Immature natural killer cell (primary cell): ENCODE data around the gene YIF1A. TPM values are rescaled to one million over a fixed set of nuclear protein-coding genes. Genes with fewer than 3 reads are reported as not detected.
"Not testable (repeated sequence)": the region's sequence is repeated elsewhere in the genome, so short reads cannot be mapped to it uniquely, and the experiment has no call there.

Source experiments
- DNase-seq, 3 donors: peaks; one replicate each; pipeline ENCODE4 v3.0.0; 2022; ENCODE audit warnings: mixed read lengths in 1 of 3
- H3K27ac Mint-ChIP-seq, 6 donors: one replicate each; pipeline ENCODE4 v1.8.0; 2020; ENCODE audit warnings: mixed read lengths in 6 of 6, mild to moderate bottlenecking in 5 of 6, inconsistent platforms in 4 of 6, moderate library complexity in 3 of 6
- H3K27me3 Mint-ChIP-seq, 3 donors: one replicate each; pipeline ENCODE4 v1.8.0; 2020 to 2021; ENCODE audit warnings: low read depth in 3 of 3, mild to moderate bottlenecking in 3 of 3, mixed read lengths in 3 of 3, moderate library complexity in 3 of 3, inconsistent platforms in 1 of 3
- H3K36me3 Mint-ChIP-seq, 3 donors: one replicate each; pipeline ENCODE4 v1.8.0; 2020; ENCODE audit warnings: mixed read lengths in 3 of 3, inconsistent platforms in 2 of 3, mild to moderate bottlenecking in 2 of 3
- H3K4me1 Mint-ChIP-seq, 2 donors: one replicate each; pipeline ENCODE4 v1.8.0; 2020; ENCODE audit warnings: inconsistent platforms in 2 of 2, mild to moderate bottlenecking in 2 of 2, mixed read lengths in 2 of 2, moderate library complexity in 1 of 2
- H3K4me3 Mint-ChIP-seq, 5 donors: one replicate each; pipeline ENCODE4 v1.8.0; 2020; ENCODE audit warnings: mild to moderate bottlenecking in 5 of 5, mixed read lengths in 5 of 5, inconsistent platforms in 3 of 5, moderate library complexity in 3 of 5
- H3K9me3 Mint-ChIP-seq, 6 donors: one replicate each; pipeline ENCODE4 v1.8.0; 2020; ENCODE audit warnings: mild to moderate bottlenecking in 6 of 6, mixed read lengths in 6 of 6, inconsistent platforms in 4 of 6, moderate library complexity in 3 of 6
- polyA plus RNA-seq, 3 donors: library from polyadenylated mRNA; unstranded; fragments of 300-500 nt; fragmentation: Illumina TruSeq; gene quantifications; one replicate each; pipeline ENCODE4 v1.2.3, GENCODE V29; 2021

YIF1A gene
- polyA plus RNA-seq, 3 donors from 2014 or later: 55.7 to 85.2 (median 62.1) TPM

DNA sequence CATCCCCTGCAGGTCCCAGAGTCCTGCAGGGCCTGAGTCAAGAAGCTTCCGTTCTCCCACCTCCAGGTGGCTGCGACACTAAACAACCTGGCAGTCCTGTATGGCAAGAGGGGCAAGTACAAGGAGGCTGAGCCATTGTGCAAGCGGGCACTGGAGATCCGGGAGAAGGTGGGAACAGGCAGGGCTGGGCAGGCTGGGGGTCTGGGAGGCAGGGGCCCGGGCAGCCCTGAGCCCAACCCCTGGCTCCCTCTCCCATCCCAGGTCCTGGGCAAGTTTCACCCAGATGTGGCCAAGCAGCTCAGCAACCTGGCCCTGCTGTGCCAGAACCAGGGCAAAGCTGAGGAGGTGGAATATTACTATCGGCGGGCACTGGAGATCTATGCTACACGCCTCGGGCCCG lies 25.2 kb downstream of the YIF1A start:
- H3K4me1 Mint-ChIP-seq: peaks cover 17 to 27% of the 10 kb centered on the region in 2 donors
- H3K9me3 Mint-ChIP-seq: no peaks in the 10 kb centered on the region
- H3K27ac Mint-ChIP-seq: no peak overlapping the region
- peaks cover 8 to 12% (median 9%) of the 10 kb centered on the region in 3 donors for H3K27me3 Mint-ChIP-seq
- no peak for DNase-seq
- H3K36me3 Mint-ChIP-seq: peaks cover 2 to 18% (median 4%) of the 10 kb centered on the region in 3 donors
- no peak overlapping the region for H3K4me3 Mint-ChIP-seq

DNA sequence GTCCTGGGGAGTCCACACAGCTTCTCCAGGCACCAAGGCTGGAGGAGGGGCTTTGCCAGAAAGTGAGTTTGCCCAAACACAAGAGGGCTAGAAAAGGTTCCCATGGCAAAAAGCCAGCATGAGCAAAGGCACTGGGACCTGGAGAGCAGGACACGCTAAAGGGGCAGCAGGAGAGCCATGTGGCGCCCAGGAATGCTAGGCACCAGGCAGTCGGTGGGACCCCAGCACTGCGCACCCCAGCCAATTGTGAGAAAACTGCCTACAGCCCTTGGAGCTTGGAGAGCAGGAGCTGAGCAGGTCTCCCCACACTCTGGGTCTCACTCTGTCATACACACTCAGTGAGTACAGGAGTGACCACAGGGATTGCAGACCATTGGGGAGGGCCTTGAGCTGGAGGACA lies 25.7 kb downstream of the YIF1A start:
- Mint-ChIP-seq H3K4me3 (no peak overlapping the region), H3K27me3 (peaks cover 4 to 9% (median 5%) of the 10 kb centered on the region in 3 donors), H3K27ac (no peak overlapping the region), H3K36me3 (peaks cover 2 to 18% (median 4%) of the 10 kb centered on the region in 3 donors), H3K4me1 (peaks cover 18 to 28% of the 10 kb centered on the region in 2 donors), H3K9me3 (no peaks in the 10 kb centered on the region)
- no peak for DNase-seq

DNA sequence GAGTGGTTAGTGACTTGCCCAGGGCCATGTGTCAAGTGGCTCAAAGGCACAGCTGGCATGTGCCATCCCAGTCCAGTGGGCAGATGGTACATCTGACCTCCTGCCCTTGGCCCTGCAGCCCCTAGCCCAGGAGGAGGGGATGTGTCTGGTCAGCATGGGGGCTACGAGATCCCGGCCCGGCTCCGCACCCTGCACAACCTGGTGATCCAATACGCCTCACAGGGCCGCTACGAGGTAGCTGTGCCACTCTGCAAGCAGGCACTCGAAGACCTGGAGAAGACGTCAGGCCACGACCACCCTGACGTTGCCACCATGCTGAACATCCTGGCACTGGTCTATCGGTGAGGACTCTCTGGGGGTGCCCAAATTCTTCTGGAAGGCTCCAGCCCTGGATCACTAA lies 26.2 kb downstream of the YIF1A start:
- no peak overlapping the region for H3K27ac Mint-ChIP-seq
- H3K9me3 Mint-ChIP-seq: no peaks in the 10 kb centered on the region
- DNase-seq: no peak
- H3K27me3 Mint-ChIP-seq: peaks cover 2 to 9% (median 4%) of the 10 kb centered on the region in 3 donors
- no peak overlapping the region for H3K4me3 Mint-ChIP-seq
- peaks cover 13 to 23% of the 10 kb centered on the region in 2 donors for H3K4me1 Mint-ChIP-seq
- peaks cover 2 to 18% (median 4%) of the 10 kb centered on the region in 3 donors for H3K36me3 Mint-ChIP-seq

DNA sequence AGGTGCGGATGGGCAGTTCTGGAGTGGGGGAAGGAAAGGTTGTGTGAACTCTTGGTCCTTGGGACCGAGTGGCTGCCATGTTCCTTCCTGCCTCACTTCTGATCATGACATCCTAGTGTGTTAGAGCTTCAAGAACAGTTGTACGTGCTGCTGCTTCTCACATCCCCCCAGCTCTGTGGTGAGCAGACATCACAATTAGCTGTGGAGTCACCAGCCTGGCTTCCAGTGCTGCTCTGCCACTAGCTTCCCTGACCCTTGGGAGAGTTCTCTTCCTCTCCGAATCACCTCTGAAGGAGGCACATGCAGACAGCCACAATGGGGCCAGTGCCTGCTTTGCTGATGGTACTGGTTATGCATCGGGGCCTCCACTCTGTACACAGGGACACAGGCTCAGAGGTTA lies 26.8 kb downstream of the YIF1A start:
- Mint-ChIP-seq H3K36me3 (peaks cover 2 to 18% (median 4%) of the 10 kb centered on the region in 3 donors), H3K4me3 (no peak overlapping the region), H3K27ac (no peak overlapping the region), H3K27me3 (peaks cover 3 to 8% (median 5%) of the 10 kb centered on the region in 3 donors), H3K9me3 (no peaks in the 10 kb centered on the region), H3K4me1 (peaks cover 11 to 18% of the 10 kb centered on the region in 2 donors)
- no peak for DNase-seq

DNA sequence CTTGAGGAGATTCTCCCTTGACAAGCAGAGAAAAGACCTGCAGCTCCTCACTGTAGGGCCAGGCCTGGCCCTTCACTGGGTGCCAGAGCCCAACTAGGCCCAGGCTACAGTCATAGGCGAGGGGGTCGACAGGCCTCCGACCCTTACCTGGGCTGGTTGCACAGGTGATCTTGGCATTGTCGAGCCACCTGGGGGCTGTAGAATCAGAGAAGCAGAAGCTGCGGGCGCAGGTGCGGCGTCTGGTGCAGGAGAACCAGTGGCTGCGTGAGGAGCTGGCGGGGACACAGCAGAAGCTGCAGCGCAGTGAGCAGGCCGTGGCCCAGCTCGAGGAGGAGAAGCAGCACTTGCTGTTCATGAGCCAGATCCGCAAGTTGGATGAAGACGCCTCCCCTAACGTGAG lies 27.4 kb downstream of the YIF1A start:
- Mint-ChIP-seq H3K4me3 (no peak overlapping the region), H3K9me3 (no peaks in the 10 kb centered on the region), H3K36me3 (peaks cover 2 to 18% (median 4%) of the 10 kb centered on the region in 3 donors), H3K4me1 (peaks cover 13 to 21% of the 10 kb centered on the region in 2 donors), H3K27me3 (peaks cover 8 to 13% (median 9%) of the 10 kb centered on the region in 3 donors), H3K27ac (peak overlapping the region in 1 of 6 donors; percentile 23)
- no peak for DNase-seq

DNA sequence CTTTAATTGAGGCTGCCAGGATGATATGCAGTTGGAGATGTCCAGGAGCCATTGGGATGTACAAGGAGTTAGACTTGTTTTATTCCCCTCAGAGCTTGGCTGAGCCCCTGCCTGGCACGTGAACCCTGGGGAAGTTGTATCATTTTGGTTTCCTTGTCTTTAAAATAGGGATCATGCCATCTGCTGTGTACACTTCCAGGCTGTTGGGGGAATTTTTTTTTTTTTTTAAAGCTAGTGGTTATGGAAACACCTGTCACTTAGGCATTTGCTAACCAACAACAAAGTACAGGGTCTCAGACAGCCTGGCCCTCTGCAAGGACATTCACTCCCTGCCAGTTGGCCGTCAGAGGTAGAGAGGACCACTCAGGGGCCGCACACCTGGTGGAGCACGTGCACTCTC lies 29.0 kb downstream of the YIF1A start:
- DNase-seq: no peak
- H3K4me3 Mint-ChIP-seq: peak overlapping the region in 1 of 5 donors; percentile 24
- no peaks in the 10 kb centered on the region for H3K9me3 Mint-ChIP-seq
- no peak overlapping the region for H3K27ac Mint-ChIP-seq
- peaks cover 2 to 18% (median 4%) of the 10 kb centered on the region in 3 donors for H3K36me3 Mint-ChIP-seq
- H3K27me3 Mint-ChIP-seq: peaks cover 8 to 16% (median 14%) of the 10 kb centered on the region in 3 donors
- H3K4me1 Mint-ChIP-seq: peaks cover 15 to 26% of the 10 kb centered on the region in 2 donors

DNA sequence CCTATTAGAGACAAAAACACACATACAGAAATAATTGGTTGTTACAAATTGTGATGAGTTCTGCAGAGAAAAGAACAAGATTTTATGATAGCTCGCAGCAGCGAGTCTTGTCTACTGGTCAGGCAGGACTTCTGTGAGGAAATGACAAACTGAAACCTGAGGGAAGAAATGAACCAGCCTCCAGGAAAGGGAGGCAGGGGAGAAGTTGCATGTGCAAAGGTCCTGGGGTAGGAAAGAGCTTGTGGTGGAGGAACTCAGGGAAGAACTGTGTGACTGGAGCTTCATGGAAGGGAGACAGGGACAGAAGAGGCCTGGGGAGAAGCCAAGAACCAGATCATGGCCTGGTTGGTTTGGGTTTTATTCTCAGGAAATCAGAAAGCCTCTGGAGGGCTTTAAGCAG lies 29.7 kb downstream of the YIF1A start:
- no peak for DNase-seq
- Mint-ChIP-seq H3K4me3 (peak overlapping the region in 4 of 5 donors; percentile 14 to 60 (median 40)), H3K27ac (peak overlapping the region in 4 of 6 donors; percentile 17 to 53 (median 30)), H3K27me3 (peaks cover 8 to 16% (median 16%) of the 10 kb centered on the region in 3 donors), H3K9me3 (no peaks in the 10 kb centered on the region), H3K36me3 (peaks cover 2 to 14% (median 4%) of the 10 kb centered on the region in 3 donors), H3K4me1 (peaks cover 15 to 26% of the 10 kb centered on the region in 2 donors)

DNA sequence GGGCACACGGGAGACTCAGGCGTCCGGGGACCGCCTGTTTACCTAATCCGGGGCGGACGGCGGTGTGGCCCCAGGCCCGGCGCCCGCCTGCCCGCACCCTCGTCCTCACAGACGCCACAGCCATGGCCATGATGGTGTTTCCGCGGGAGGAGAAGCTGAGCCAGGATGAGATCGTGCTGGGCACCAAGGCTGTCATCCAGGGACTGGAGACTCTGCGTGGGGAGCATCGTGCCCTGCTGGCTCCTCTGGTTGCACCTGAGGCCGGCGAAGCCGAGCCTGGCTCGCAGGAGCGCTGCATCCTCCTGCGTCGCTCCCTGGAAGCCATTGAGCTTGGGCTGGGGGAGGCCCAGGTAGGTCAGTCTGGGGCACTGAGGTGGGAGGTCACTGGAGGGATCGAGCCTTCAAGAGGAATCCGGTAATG lies 30.5 kb downstream of the YIF1A start:
- no peak for DNase-seq
- H3K4me3 Mint-ChIP-seq: peak overlapping the region; percentile 68 to 91 (median 90)
- H3K27ac Mint-ChIP-seq: peak overlapping the region in 3 of 6 donors; percentile 32 to 69 (median 38)
- peaks cover 15 to 26% of the 10 kb centered on the region in 2 donors for H3K4me1 Mint-ChIP-seq
- peaks cover 2 to 14% (median 4%) of the 10 kb centered on the region in 3 donors for H3K36me3 Mint-ChIP-seq
- H3K9me3 Mint-ChIP-seq: no peaks in the 10 kb centered on the region
- H3K27me3 Mint-ChIP-seq: peaks cover 8 to 18% (median 16%) of the 10 kb centered on the region in 3 donors

DNA sequence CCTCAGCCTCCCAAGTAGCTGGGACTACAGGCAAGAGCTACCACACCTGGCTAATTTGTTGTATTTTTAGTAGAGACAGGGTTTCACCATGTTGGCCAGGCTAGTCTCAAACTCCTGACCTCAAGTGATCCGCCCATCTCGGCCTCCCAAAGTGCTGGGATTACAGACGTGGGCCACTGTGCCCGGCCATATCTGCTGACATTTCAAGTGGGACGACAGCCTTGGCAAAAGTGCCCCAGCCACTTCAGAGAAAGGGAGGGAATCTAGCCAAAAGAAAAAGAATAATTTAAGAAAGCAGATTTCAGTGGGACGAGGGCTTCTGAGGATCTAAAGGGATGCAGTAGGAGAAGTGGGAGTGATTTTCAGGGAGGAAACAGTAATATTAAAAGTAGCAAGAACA lies 35.9 kb downstream of the YIF1A start:
- not testable (repeated sequence) for DNase-seq, H3K9me3 Mint-ChIP-seq, H3K4me3 Mint-ChIP-seq
- H3K27me3 Mint-ChIP-seq: peaks cover 9 to 21% (median 19%) of the 10 kb centered on the region in 3 donors
- H3K27ac Mint-ChIP-seq: peak overlapping the region in 4 of 6 donors; percentile 26 to 70 (median 53)
- H3K4me1 Mint-ChIP-seq: peaks cover 9 to 12% of the 10 kb centered on the region in 2 donors
- peaks cover 0 to 11% (median 3%) of the 10 kb centered on the region in 3 donors for H3K36me3 Mint-ChIP-seq

DNA sequence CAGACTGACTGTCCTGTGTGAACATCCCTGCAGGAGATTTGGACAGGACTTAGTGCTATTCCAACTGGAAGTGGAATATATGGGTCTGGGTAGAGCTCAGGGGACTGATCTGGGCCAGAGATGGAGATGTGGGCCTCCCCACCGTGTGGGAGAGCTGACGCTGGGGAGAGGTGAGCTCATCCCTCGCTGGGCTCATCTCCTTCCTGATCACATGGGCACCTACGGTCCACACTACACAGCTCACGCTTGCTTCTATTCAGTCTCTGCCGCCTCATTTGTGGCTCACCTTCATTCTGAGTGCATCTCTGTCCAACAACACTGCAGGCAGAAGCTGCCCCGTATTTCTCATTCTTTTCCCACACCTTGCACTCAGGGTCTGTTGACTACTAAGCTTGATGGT lies 37.1 kb downstream of the YIF1A start:
- Mint-ChIP-seq H3K4me1 (peaks cover 4 to 8% of the 10 kb centered on the region in 2 donors), H3K9me3 (no peaks in the 10 kb centered on the region), H3K27ac (peak overlapping the region in 2 of 6 donors; percentile 2 to 60), H3K27me3 (peaks cover 5 to 15% (median 13%) of the 10 kb centered on the region in 3 donors), H3K36me3 (peaks cover 0 to 11% (median 3%) of the 10 kb centered on the region in 3 donors), H3K4me3 (no peak overlapping the region)
- no peak for DNase-seq

DNA sequence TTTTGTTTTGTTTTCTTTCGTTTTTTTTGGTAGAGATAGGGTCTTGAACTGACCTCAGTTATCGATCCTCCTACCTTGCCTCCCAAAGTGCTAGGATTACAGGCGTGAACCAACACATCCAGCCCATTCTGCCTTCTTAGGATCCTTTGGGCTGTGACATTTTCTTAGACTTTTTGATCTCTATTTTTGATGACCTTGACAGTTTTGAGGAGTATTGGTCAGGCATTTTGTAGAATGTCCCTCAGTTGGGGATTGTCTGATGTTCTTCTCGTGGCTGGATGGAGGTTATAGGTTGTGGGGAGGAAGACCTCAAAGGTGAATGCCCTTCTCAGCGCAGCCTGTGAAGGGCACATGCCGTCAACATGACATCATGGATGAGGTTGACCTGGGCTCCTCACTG lies 40.0 kb downstream of the YIF1A start:
- peaks cover 5 to 9% (median 9%) of the 10 kb centered on the region in 3 donors for H3K27me3 Mint-ChIP-seq
- H3K36me3 Mint-ChIP-seq: peaks cover 0 to 16% (median 3%) of the 10 kb centered on the region in 3 donors
- H3K4me1 Mint-ChIP-seq: no peaks in the 10 kb centered on the region
- H3K4me3 Mint-ChIP-seq: no peak overlapping the region
- H3K9me3 Mint-ChIP-seq: no peaks in the 10 kb centered on the region
- H3K27ac Mint-ChIP-seq: peak overlapping the region in 4 of 6 donors; percentile 22 to 80 (median 67)
- no peak for DNase-seq

DNA sequence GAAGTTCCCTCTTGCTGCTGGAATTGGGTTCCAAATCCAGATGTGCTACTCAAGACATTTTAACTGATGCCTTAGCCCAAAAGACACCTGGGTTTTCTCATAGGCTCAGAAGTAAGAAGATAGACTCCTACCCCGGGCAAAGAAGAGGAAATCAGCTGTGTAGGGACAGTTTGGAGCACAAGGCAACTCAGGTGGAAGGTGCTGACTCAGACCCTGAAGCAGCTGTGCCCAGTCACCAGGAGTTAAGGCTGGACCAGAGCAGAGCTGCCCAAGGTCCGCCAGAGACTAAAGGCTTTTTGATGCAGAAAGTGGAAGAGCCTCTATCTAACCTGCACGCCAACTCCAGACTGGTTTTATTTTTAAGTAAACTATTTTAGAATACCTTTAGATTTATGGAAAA lies 41.1 kb downstream of the YIF1A start:
- Mint-ChIP-seq H3K27me3 (peaks cover 3 to 8% (median 7%) of the 10 kb centered on the region in 3 donors), H3K36me3 (peaks cover 0 to 16% (median 3%) of the 10 kb centered on the region in 3 donors), H3K9me3 (no peaks in the 10 kb centered on the region), H3K27ac (no peak overlapping the region), H3K4me1 (no peaks in the 10 kb centered on the region), H3K4me3 (no peak overlapping the region)
- DNase-seq: no peak

DNA sequence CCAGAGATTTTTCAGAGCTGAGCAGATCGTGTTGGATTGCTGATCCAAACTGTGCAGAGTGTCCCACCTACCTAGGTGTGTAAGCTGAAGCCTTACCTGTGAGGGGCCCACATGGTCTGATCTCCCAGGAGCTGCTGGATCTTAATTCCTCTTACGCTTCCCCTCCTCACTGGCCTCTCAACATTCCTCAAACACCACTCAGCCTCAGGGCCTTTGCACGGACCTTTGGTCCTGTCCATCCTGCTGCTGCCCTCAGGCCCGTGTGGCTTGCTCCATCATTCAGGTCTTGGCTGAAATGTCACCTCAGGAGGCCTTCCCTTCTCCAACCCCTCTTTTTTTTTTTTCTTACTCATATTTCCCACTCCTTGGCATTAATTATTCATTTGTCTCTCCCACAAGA lies 41.6 kb downstream of the YIF1A start:
- Mint-ChIP-seq H3K4me3 (no peak overlapping the region), H3K4me1 (no peaks in the 10 kb centered on the region), H3K9me3 (no peaks in the 10 kb centered on the region), H3K36me3 (peaks cover 0 to 16% (median 3%) of the 10 kb centered on the region in 3 donors), H3K27ac (peak overlapping the region in 1 of 6 donors; percentile 26), H3K27me3 (peaks cover 0 to 8% (median 7%) of the 10 kb centered on the region in 3 donors)
- no peak for DNase-seq

DNA sequence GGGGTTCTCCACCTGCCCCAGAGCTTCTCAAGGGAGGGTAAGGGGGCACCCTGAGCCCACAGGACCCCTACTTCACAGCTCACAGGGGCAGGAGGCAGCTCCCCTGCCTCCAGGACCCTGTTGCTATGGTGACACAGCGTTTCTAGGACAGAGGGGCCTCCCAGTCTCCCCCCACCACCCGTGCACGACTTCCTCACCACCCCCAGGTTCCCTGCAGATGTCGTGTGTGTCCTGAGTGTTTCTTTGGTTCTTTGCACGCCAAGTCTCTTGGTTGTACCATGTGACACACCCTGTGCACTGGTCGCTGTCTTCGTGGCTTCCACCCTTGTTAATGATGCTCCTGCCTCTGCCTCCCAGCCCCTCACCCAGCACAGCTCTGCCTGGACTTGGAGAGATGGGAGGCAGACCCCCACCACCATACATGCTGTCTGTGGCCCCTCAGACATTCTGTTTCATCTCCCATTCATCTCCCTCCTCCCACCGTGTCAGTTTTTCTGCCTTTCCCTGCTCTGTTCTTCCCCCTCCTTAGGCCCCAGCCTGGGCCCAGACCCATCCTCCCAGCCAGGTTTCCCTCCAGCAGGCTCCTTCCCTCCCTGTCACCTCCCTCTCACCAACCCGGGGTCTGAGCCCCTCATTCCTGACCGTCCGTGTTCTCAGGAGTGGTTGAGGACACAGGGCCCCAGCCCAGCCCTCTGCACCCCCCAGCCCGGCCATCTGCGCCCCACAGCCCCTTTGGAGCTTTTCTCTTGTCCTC lies 45.0 kb downstream of the YIF1A start:
- peaks cover 5 to 21% (median 5%) of the 10 kb centered on the region in 3 donors for H3K36me3 Mint-ChIP-seq
- DNase-seq: no peak
- H3K27ac Mint-ChIP-seq: no peak overlapping the region
- peaks cover 8% of the 10 kb centered on the region in 2 donors for H3K4me1 Mint-ChIP-seq
- H3K27me3 Mint-ChIP-seq: peaks cover 1 to 11% (median 2%) of the 10 kb centered on the region in 3 donors
- H3K9me3 Mint-ChIP-seq: no peaks in the 10 kb centered on the region
- no peak overlapping the region for H3K4me3 Mint-ChIP-seq
